B cell (primary cell): Measurements from ENCODE around the gene TOP1.

Source experiments
- CTCF ChIP-seq: fragments of 200-600 bp; IDR thresholded peaks from one replicate; pipeline ENCODE4 v1.8.0; 2022; ENCODE audit warnings: antibody characterized with exemption, mild to moderate bottlenecking
- EZH2 ChIP-seq: IDR thresholded peaks from 2 replicates; pipeline ENCODE4 v1.6.1; 2012; ENCODE audit warnings: borderline replicate concordance, low read depth, mild to moderate bottlenecking, moderate library complexity, low read length; ENCODE audit not compliant: insufficient read depth, poor library complexity, severe bottlenecking

- TF ChIP-seq CTCF (no peak), EZH2 (no peak)
These were observed 8.6 kb downstream of the TOP1 start for GRCh38 chr20:41037179-41037578.
